Spinal cord (tissue), 10 donors: ENCODE data around the gene GOLT1B. TPM values are rescaled to one million over a fixed set of nuclear protein-coding genes. Genes with fewer than 3 reads are reported as not detected.

Experiments used
- DNase-seq, 6 donors: peaks; one replicate each; pipeline versions ENCODE4 v3.0.0 to v3.0.0-alpha.2; 2013 to 2015; ENCODE audit warnings: low spot score in 6 of 6, low read depth in 4 of 6
- H3K27ac ChIP-seq: one replicate; pipeline ENCODE4 v1.5.1; 2013; ENCODE audit warnings: low read depth, low read length, control low read depth
- H3K27me3 ChIP-seq: one replicate; pipeline ENCODE4 v1.6.1; 2013; ENCODE audit warnings: low read length; ENCODE audit not compliant: control insufficient read depth, insufficient read depth
- H3K36me3 ChIP-seq: one replicate; pipeline ENCODE4 v1.6.1; 2013; ENCODE audit warnings: low read length; ENCODE audit not compliant: control insufficient read depth, insufficient read depth
- H3K4me1 ChIP-seq: one replicate; pipeline ENCODE4 v1.6.1; 2013; ENCODE audit warnings: low read length; ENCODE audit not compliant: control insufficient read depth, insufficient read depth
- H3K4me3 ChIP-seq: one replicate; pipeline ENCODE4 v1.5.1; 2013; ENCODE audit warnings: low read depth, low read length, control low read depth
- H3K9me3 ChIP-seq: one replicate; pipeline ENCODE4 v1.6.1; 2013; ENCODE audit warnings: low read length; ENCODE audit not compliant: control insufficient read depth, insufficient read depth
- WGBS: methylation state at CpG from one replicate; pipeline ENCODE4 v1.1.5; 2013; ENCODE audit warnings: missing lambda C conversion rate; ENCODE audit not compliant: insufficient coverage; 5-methylcytosine and 5-hydroxymethylcytosine counted together
- polyA plus RNA-seq, 2 donors: library from polyadenylated mRNA; unstranded; fragments of 120-200 nt; gene quantifications; one replicate each; pipeline ENCODE4 v1.2.1, GENCODE V29; 2013; ENCODE audit not compliant: insufficient read length in 2 of 2
- total RNA-seq, 2 donors: library from RNA; depleted of rRNA in 1 of 2; stranded (reverse); fragments of 120-200 nt in 1 of 2; fragments of >200 nt in 1 of 2; gene quantifications; one replicate each; pipeline versions ENCODE4 v1.2.3 to v1.2.4, GENCODE V29; 2013 to 2014
- donor health status: healthy.

Gene GOLT1B
- total and polyA plus RNA-seq, 4 donors: 36.6 to 69.7 (median 40.5) TPM

DNA sequence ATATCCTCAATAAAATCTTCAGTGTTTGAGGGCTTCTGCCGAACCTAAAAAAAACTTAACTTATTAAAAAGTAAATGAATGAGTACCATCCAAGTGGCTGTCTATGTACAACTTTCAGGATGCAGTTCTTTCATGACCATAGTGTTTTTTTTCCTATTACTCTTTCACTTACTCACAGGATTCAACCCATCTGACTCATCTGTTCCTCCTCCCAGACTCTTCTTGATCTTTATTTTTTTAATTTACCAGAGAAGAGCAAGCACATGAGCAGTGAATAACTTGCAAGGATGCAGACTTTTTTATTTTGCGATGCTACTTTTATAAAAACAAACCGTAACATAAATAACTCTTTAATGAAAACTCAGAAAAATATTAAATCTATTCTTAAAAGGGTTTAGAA, 24.6 kb upstream of the GOLT1B start:
- Histone ChIP-seq H3K27me3 (no peaks in the 10 kb centered on the region), H3K4me1 (no peaks in the 10 kb centered on the region), H3K27ac (no peak overlapping the region), H3K9me3 (no peaks in the 10 kb centered on the region), H3K4me3 (no peak overlapping the region), H3K36me3 (peaks cover 11% of the 10 kb centered on the region)
- WGBS: no CpG with 5 or more reads among the region's 3 CpGs
- DNase-seq: no peak

- 92% methylated on average over 8 of the region's 10 CpGs for WGBS
- no peaks in the 10 kb centered on the region for H3K27me3 ChIP-seq
Measured at GRCh38 chr12:21478756-21479455, 22.7 kb upstream of the GOLT1B start.

GRCh38 chr12:21483531-21483930, 18.1 kb upstream of the GOLT1B start:
- Histone ChIP-seq H3K27ac (no peak overlapping the region), H3K36me3 (peaks cover 18% of the 10 kb centered on the region), H3K27me3 (no peaks in the 10 kb centered on the region), H3K4me3 (no peak overlapping the region), H3K4me1 (no peaks in the 10 kb centered on the region), H3K9me3 (no peaks in the 10 kb centered on the region)
- WGBS: no CpG with 5 or more reads among the region's 3 CpGs
- DNase-seq: peak in 1 of 6 donors; percentile 73

More at GRCh38 chr12:21478756-21479455, 22.7 kb upstream of the GOLT1B start:
- H3K9me3 ChIP-seq: no peaks in the 10 kb centered on the region
- no peaks in the 10 kb centered on the region for H3K4me1 ChIP-seq
- H3K4me3 ChIP-seq: no peak overlapping the region
- no peak for DNase-seq
- H3K36me3 ChIP-seq: peaks cover 15% of the 10 kb centered on the region
- H3K27ac ChIP-seq: no peak overlapping the region

DNA sequence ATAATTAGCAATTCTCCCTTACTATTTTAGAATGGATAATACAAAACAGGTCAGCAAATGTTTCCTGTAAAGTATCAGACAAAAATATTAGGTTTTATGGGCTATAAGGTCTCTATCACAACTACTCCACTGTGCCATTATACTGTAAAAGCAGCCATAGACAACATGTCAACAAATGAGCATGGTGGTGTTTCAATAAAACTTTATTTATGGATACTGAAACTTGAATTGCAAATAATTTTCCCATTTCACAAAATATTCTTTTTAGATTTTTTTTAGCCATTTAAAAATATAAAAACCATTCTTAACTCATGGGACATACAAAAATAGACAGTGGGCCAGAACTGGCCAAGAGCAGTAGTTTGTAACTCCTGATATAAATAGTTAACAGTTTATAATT, 15.6 kb upstream of the GOLT1B start:
- no peak overlapping the region for H3K27ac ChIP-seq
- no peaks in the 10 kb centered on the region for H3K27me3 ChIP-seq
- no peaks in the 10 kb centered on the region for H3K9me3 ChIP-seq
- H3K36me3 ChIP-seq: peaks cover 12% of the 10 kb centered on the region
- no peaks in the 10 kb centered on the region for H3K4me1 ChIP-seq
- DNase-seq: no peak
- H3K4me3 ChIP-seq: no peak overlapping the region

- peaks cover 5% of the 10 kb centered on the region for H3K36me3 ChIP-seq
- no peak overlapping the region for H3K4me3 ChIP-seq
- no peak overlapping the region for H3K27ac ChIP-seq
- peaks cover 4% of the 10 kb centered on the region for H3K4me1 ChIP-seq
- DNase-seq: no peak
- WGBS: 83% methylated on average over 1 of the region's 2 CpGs
- H3K27me3 ChIP-seq: no peaks in the 10 kb centered on the region
- no peaks in the 10 kb centered on the region for H3K9me3 ChIP-seq
Measured at GRCh38 chr12:21499765-21500164, 1.8 kb upstream of the GOLT1B start.

DNA sequence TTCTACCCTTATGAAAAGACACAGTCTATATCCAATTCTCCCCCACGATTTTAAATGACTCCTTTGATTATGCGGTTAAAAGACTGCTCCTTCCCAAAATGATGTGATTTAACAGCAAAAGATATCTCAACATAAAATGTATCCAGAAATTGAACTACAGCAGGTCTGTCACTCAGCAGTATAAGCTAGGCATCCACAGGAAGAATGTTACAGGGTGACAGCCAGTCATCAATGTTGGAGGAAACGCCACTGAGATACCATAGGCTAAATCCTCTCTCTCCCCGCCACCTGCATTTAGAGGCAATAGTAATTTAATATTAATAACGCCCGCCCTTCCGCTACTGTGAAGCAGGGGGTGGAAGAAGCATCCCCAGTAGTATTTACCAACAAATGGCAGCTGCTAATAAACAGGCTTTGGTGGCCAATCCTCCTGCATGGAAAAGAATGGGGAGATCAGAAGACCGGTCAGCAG, 767 bp upstream of the GOLT1B start:
- WGBS: 0% methylated on average over 1 of the region's 8 CpGs
- Histone ChIP-seq H3K4me1 (peaks cover 4% of the 10 kb centered on the region), H3K9me3 (no peaks in the 10 kb centered on the region), H3K4me3 (peak overlapping the region; percentile 98), H3K36me3 (no peaks in the 10 kb centered on the region), H3K27ac (peak overlapping the region; percentile 84), H3K27me3 (no peaks in the 10 kb centered on the region)
- DNase-seq: no peak

GRCh38 chr12:21502164-21502496, 541 bp downstream of the GOLT1B start:
- DNase-seq: peak in 2 of 6 donors; percentile 2 to 54
- WGBS: 0% methylated on average over 11 of the region's 14 CpGs

DNA sequence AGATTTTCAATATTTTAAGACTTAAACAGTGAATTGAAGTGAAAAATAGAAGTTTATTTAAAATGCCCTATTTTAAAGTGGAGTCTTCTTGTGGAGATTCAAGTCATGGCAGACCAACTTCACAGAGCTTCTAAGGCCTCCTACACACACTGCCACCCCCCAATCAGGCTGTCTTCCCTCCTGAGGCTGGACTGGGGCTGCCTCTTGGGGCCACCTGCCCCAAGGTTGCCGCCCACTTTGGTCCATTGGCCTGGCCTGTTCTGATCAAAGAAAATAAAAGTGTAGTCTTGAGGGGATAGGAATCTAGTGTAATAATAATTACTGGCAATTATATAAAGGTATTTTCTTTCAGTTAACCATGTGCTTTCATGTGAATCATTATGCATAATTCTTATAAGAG, 1.3 kb downstream of the GOLT1B start:
- H3K9me3 ChIP-seq: no peaks in the 10 kb centered on the region
- H3K4me1 ChIP-seq: peaks cover 4% of the 10 kb centered on the region
- H3K36me3 ChIP-seq: no peaks in the 10 kb centered on the region
- no CpG with 5 or more reads among the region's 1 CpG for WGBS
- H3K27me3 ChIP-seq: no peaks in the 10 kb centered on the region
- no peak for DNase-seq
- H3K27ac ChIP-seq: no peak overlapping the region
- H3K4me3 ChIP-seq: no peak overlapping the region

More at GRCh38 chr12:21502164-21502496, 541 bp downstream of the GOLT1B start:
- peaks cover 4% of the 10 kb centered on the region for H3K4me1 ChIP-seq
- H3K36me3 ChIP-seq: no peaks in the 10 kb centered on the region
- no peaks in the 10 kb centered on the region for H3K9me3 ChIP-seq
- peak overlapping the region; percentile 98 for H3K4me3 ChIP-seq
- H3K27ac ChIP-seq: peak overlapping the region; percentile 94
- H3K27me3 ChIP-seq: no peaks in the 10 kb centered on the region

DNA sequence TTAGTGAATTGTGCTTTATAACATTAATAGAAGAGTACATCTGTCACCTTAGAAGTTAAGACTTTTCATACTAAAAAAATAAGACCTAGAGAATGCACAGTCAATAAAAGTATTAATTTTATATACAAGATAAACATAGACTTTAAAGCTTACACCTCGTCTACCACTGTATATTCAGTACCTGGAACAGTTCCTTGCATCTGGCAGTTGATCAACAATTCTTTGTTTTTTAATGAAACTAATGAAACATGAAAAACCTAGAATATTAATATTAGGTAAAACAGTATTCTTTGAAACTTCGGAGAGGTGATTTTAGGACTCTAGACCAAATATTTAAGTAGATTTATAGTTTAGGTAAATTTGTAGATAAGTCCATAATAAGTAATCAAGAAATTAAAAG, 4.3 kb downstream of the GOLT1B start:
- no peak overlapping the region for H3K4me3 ChIP-seq
- WGBS: no CpG with 5 or more reads among the region's 2 CpGs
- H3K4me1 ChIP-seq: peaks cover 4% of the 10 kb centered on the region
- H3K36me3 ChIP-seq: peaks cover 4% of the 10 kb centered on the region
- DNase-seq: no peak
- H3K27ac ChIP-seq: no peak overlapping the region
- no peaks in the 10 kb centered on the region for H3K27me3 ChIP-seq
- H3K9me3 ChIP-seq: no peaks in the 10 kb centered on the region

DNA sequence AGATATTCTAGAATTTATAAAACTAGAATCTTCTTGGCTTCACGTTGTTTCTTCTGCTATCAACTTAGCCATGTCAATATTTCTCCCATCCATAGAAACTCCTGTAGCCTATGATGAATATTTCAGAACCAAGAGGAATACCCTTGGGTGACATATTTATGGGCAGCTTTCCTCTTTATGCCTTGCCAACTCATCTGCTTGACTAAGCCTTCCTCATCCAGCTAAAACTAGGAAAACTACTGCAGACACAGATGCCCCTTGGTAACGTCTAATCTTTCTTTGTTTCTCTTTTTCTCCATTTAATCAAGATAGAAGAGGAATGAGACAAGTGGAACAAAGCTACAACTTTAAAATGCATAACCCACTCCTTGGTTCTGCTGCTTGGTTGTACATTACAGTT, 6.3 kb downstream of the GOLT1B start:
- no CpG with 5 or more reads among the region's 2 CpGs for WGBS
- H3K27me3 ChIP-seq: no peaks in the 10 kb centered on the region
- peak in 2 of 6 donors; percentile 6 to 9 for DNase-seq

More for the DNA sequence above, 6.3 kb downstream of the GOLT1B start:
- Histone ChIP-seq H3K4me3 (no peak overlapping the region), H3K36me3 (peaks cover 8% of the 10 kb centered on the region), H3K27ac (no peak overlapping the region), H3K4me1 (peaks cover 2% of the 10 kb centered on the region), H3K9me3 (no peaks in the 10 kb centered on the region)
